Measurements from ENCODE around the gene ARHGAP32.
"Not testable (repeated sequence)": the region's sequence is repeated elsewhere in the genome, so short reads cannot be mapped to it uniquely, and the experiment has no call there.

The ARHGAP32 gene

GRCh38 chr11:129202646-129203045 is 10.5 kb upstream of the ARHGAP32 start:
- DNase-seq (ENCODE audit: low read depth in 2 of 2) = no peak

GRCh38 chr11:129195682-129196081 is 3.6 kb upstream of the ARHGAP32 start:
- no peak for DNase-seq (ENCODE audit: low read depth in 2 of 2)

- DNase-seq (ENCODE audit: low read depth in 2 of 2) = no peak
Measured at GRCh38 chr11:129191649-129192048, 476 bp downstream of the ARHGAP32 start.

GRCh38 chr11:129190087-129190486 is 2.0 kb downstream of the ARHGAP32 start:
- DNase-seq (ENCODE audit: low read depth in 2 of 2) = no peak

GRCh38 chr11:129189646-129190045 is 2.5 kb downstream of the ARHGAP32 start:
- DNase-seq (ENCODE audit: low read depth in 2 of 2) = no peak

- not testable (repeated sequence) for DNase-seq (ENCODE audit: low read depth in 2 of 2)
Measured at GRCh38 chr11:129185082-129185481, 7.0 kb downstream of the ARHGAP32 start.

- DNase-seq (ENCODE audit: low read depth in 2 of 2) = no peak
Measured at GRCh38 chr11:129184581-129184980, 7.5 kb downstream of the ARHGAP32 start.

GRCh38 chr11:129167315-129167714 is 24.8 kb downstream of the ARHGAP32 start:
- DNase-seq (ENCODE audit: low read depth in 2 of 2) = no peak

GRCh38 chr11:129163714-129164164 is 28.4 kb downstream of the ARHGAP32 start:
- DNase-seq (ENCODE audit: low read depth in 2 of 2) = no peak

GRCh38 chr11:129157080-129157479 is 35.0 kb downstream of the ARHGAP32 start:
- not testable (repeated sequence) for DNase-seq (ENCODE audit: low read depth in 2 of 2)

- DNase-seq (ENCODE audit: low read depth in 2 of 2) = no peak
Measured at GRCh38 chr11:129155745-129156144, 36.4 kb downstream of the ARHGAP32 start.

- no peak for DNase-seq (ENCODE audit: low read depth in 2 of 2)
Measured at GRCh38 chr11:129148487-129148886, 43.6 kb downstream of the ARHGAP32 start.

GRCh38 chr11:129146191-129146590 is 45.9 kb downstream of the ARHGAP32 start:
- no peak for DNase-seq (ENCODE audit: low read depth in 2 of 2)

- DNase-seq (ENCODE audit: low read depth in 2 of 2) = no peak
Measured at GRCh38 chr11:129145276-129145675, 46.8 kb downstream of the ARHGAP32 start.

- DNase-seq (ENCODE audit: low read depth in 2 of 2) = no peak
Measured at GRCh38 chr11:129144256-129144655, 47.9 kb downstream of the ARHGAP32 start.

- no peak for DNase-seq (ENCODE audit: low read depth in 2 of 2)
Measured at GRCh38 chr11:129143335-129143734, 48.8 kb downstream of the ARHGAP32 start.

- DNase-seq (ENCODE audit: low read depth in 2 of 2) = no peak
Measured at GRCh38 chr11:129141748-129142523, 50.2 kb downstream of the ARHGAP32 start.

- DNase-seq (ENCODE audit: low read depth in 2 of 2) = no peak
Measured at GRCh38 chr11:129131316-129131715, 60.8 kb downstream of the ARHGAP32 start.

- DNase-seq (ENCODE audit: low read depth in 2 of 2) = not testable (repeated sequence)
Measured at GRCh38 chr11:129128881-129129620, 63.1 kb downstream of the ARHGAP32 start.

- DNase-seq (ENCODE audit: low read depth in 2 of 2) = no peak
Measured at GRCh38 chr11:129119036-129119435, 73.1 kb downstream of the ARHGAP32 start.

- peak in 1 of 2 donors; percentile 7 for DNase-seq (ENCODE audit: low read depth in 2 of 2)
Measured at GRCh38 chr11:129117595-129118350, 74.4 kb downstream of the ARHGAP32 start.

Measured in stimulated activated CD4-positive, alpha-beta T cell treated with anti-CD3 and anti-CD28 coated beads, Interleukin-4, amount 100 ng/mL, for 48 hours (primary cell).